ENCODE results near the gene PAM16.

Gene PAM16

DNA sequence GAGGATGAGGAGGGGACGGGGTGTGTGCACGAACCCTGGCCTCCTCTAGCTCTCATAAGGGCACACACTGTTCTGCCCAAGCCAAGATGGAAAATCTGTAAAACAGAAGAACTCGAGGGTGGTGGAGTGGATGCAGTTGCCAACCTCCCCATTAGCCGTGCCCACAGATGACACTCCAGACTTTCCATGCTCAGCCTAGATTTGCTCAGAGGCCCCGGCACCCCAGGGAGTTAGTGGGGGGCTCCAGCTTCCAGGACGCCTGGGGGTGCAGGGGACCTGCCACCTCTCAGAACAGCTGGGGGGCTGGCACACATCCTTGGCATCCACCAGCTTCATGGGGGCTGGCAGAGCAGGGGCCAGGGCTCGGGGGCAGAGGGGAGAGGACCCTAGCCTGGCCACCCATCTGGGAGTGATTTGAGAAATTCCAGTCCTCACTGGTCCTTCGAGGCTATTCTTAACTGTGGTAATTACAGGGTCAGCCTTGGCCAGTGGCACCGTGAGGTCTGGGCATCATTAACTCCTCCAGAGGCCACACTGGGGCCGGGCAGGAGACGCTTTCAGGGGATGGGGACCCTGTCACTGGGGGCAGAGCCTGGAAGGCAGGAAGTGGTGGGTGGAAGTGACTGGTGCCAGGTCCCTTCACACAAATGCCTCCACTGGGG lies 34.8 kb upstream of the PAM16 start:
- no peak overlapping the region for H3K4me3 ChIP-seq (ENCODE audit: low read depth, low read length)

DNA sequence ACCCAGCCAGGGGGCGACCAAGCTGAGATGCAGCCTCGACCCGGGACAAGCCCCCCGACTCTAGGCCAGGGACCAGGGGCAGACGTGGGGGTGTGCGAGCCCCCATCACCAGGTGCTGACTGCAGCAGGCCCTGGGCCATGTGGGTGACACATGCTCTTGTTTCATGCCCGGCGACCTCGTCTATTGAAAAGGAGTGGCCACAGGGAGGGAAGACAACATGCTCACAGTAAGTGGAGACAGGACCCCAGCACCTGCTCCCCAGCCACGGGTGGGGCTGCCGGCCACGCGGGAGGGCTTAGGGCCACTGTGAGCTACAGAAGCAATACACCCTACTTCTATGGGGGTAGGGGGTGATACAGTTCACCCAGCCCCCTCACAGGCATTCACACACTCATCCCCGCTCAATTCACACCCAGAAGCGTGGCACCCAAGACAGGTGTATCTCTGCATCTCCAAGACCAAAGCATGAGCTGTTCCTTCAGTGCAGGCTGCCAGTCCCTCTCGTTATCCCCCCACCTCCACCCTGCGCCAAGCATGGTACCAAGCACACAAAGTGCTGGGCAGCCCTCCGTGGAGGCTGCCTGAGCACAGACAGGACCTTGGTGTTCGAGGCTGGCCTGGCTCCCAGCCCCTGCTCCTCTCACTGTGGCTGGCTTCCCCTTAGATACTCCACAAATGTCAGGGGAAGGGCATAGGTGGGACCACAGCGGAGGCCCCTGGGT lies 34.1 kb upstream of the PAM16 start:
- Histone ChIP-seq H3K36me3 (ENCODE audit: control insufficient read depth, insufficient read depth, low read length) (no peaks in the 10 kb centered on the region), H3K79me2 (no peaks in the 10 kb centered on the region), H3K9ac (no peak overlapping the region), H2AFZ (no peak overlapping the region), H3K9me3 (ENCODE audit: control insufficient read depth, low read length) (no peaks in the 10 kb centered on the region), H3K27me3 (ENCODE audit: control insufficient read depth, insufficient read depth, low read length) (no peaks in the 10 kb centered on the region), H3K4me2 (ENCODE audit: low read length) (no peak overlapping the region), H3K27ac (no peak overlapping the region), H3K4me1 (peaks cover 5% of the 10 kb centered on the region), H3K4me3 (ENCODE audit: low read depth, low read length) (no peak overlapping the region)
- TF ChIP-seq, protein P1, sequence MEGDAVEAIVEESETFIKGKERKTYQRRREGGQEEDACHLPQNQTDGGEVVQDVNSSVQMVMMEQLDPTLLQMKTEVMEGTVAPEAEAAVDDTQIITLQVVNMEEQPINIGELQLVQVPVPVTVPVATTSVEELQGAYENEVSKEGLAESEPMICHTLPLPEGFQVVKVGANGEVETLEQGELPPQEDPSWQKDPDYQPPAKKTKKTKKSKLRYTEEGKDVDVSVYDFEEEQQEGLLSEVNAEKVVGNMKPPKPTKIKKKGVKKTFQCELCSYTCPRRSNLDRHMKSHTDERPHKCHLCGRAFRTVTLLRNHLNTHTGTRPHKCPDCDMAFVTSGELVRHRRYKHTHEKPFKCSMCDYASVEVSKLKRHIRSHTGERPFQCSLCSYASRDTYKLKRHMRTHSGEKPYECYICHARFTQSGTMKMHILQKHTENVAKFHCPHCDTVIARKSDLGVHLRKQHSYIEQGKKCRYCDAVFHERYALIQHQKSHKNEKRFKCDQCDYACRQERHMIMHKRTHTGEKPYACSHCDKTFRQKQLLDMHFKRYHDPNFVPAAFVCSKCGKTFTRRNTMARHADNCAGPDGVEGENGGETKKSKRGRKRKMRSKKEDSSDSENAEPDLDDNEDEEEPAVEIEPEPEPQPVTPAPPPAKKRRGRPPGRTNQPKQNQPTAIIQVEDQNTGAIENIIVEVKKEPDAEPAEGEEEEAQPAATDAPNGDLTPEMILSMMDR (IDR thresholded peaks at IDR 0.05), result no peak

More for the DNA sequence above, 34.8 kb upstream of the PAM16 start:
- TF ChIP-seq, protein P1 (IDR thresholded peaks at IDR 0.05), result no peak
- Histone ChIP-seq H3K27ac (no peak overlapping the region), H3K27me3 (ENCODE audit: control insufficient read depth, insufficient read depth, low read length) (no peaks in the 10 kb centered on the region), H3K9me3 (ENCODE audit: control insufficient read depth, low read length) (no peaks in the 10 kb centered on the region), H3K4me1 (no peaks in the 10 kb centered on the region), H3K4me2 (ENCODE audit: low read length) (no peak overlapping the region), H3K36me3 (ENCODE audit: control insufficient read depth, insufficient read depth, low read length) (no peaks in the 10 kb centered on the region), H3K79me2 (no peaks in the 10 kb centered on the region), H3K9ac (no peak overlapping the region), H2AFZ (no peak overlapping the region)

DNA sequence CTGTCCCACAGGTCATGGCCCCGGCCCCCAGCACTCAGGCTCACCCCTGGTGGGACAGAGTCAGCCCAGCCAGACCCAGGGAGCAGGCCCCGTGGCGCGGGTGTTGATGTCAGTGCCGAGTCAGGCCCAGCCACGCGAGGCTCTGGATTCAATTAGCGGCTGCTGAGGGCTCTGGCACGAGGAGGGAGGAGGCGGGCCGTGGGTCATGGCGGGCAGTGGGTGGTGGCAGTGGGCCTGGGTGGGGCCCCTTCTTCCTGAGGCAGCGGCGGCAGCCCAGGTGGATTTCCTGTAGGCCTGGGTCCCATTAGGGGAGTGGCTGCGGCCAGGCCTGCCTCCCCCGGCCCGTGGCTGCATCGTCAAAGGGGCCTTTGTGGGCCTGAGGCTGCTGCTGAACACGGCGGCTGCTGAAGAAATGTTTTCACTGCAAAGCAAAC lies 33.4 kb upstream of the PAM16 start:
- Histone ChIP-seq H3K4me2 (ENCODE audit: low read length) (no peak overlapping the region), H3K36me3 (ENCODE audit: control insufficient read depth, insufficient read depth, low read length) (no peaks in the 10 kb centered on the region), H3K79me2 (no peaks in the 10 kb centered on the region), H3K4me3 (ENCODE audit: low read depth, low read length) (no peak overlapping the region), H3K9me3 (ENCODE audit: control insufficient read depth, low read length) (no peaks in the 10 kb centered on the region), H3K4me1 (peaks cover 6% of the 10 kb centered on the region), H2AFZ (no peak overlapping the region), H3K27ac (no peak overlapping the region), H3K9ac (no peak overlapping the region), H3K27me3 (ENCODE audit: control insufficient read depth, insufficient read depth, low read length) (no peaks in the 10 kb centered on the region)
- TF ChIP-seq, protein P1 (IDR thresholded peaks at IDR 0.05), result no peak

DNA sequence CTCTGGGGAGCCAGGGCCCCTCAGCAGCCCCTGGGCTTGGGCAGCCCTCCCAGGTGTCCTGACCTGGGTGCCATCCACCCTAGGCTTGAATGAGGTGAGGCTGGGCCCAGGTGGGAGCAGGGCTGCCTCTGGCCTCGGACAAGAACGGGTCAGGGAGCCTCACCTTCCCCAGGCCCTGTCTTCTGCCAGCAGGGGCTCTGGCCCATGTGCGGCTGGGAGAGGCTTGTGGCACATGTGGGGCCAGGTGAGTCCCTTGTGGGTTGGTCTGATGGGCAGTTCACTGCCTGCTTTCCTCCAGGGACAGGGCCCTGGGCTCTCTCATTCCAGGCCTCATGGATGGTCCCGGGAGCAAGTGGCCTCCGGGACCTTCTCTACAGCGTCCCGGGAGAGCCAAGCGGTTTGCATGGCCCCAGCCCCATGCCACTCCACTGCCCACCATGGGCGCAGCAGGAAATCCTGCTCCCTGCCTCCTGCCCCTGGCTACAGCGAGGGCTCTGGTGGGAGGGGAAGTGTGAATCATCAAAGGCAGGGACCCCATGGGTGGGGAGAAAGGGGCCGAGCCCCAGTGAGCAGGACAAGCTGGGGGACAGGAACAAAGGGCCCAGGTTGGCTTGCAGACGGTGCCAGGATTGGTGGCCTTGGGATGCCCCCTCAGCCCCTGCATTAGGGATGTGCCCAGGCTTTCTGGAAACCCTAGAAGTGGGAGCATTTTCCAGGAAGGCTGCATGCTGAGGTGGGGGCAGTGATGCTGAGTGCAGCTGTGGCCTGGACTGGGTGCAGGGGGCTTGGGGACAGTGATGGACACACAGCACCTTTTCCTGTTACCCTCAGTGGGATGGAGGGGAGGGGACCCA lies 32.7 kb upstream of the PAM16 start:
- Histone ChIP-seq H3K79me2 (no peaks in the 10 kb centered on the region), H3K9ac (no peak overlapping the region), H2AFZ (no peak overlapping the region), H3K36me3 (ENCODE audit: control insufficient read depth, insufficient read depth, low read length) (no peaks in the 10 kb centered on the region), H3K9me3 (ENCODE audit: control insufficient read depth, low read length) (no peaks in the 10 kb centered on the region), H3K4me2 (ENCODE audit: low read length) (no peak overlapping the region), H3K4me1 (peaks cover 6% of the 10 kb centered on the region), H3K4me3 (ENCODE audit: low read depth, low read length) (no peak overlapping the region), H3K27ac (no peak overlapping the region), H3K27me3 (ENCODE audit: control insufficient read depth, insufficient read depth, low read length) (no peaks in the 10 kb centered on the region)
- TF ChIP-seq, protein P1 (IDR thresholded peaks at IDR 0.05), result no peak
